ENCODE results near the gene ALPG. TPM values are rescaled to one million over a fixed set of nuclear protein-coding genes. Genes with fewer than 3 reads are reported as not detected.
"Not testable (repeated sequence)": the region's sequence is repeated elsewhere in the genome, so short reads cannot be mapped to it uniquely, and the experiment has no call there.

ALPG gene
- polyA plus RNA-seq = not detected
- long read RNA-seq, donor 1 = 0 reads
- long read RNA-seq, donor 2 = 0 reads
- long read RNA-seq, donor 3 = 0 reads
- long read RNA-seq, donor 4 = 0 reads
- long read RNA-seq, donor 5 = 0 reads
- long read RNA-seq, donor 6 = 0 reads
- long read RNA-seq, donor 7 = 0 reads
- long read RNA-seq, donor 8 = 0 reads
- long read RNA-seq, donor 9 = 0 reads
- long read RNA-seq, donor 10 = 0 reads
- long read RNA-seq, donor 11 = 0 reads

GRCh38 chr2:232406556-232407310, at the start of gene ALPG:
ALPG (plus strand) TSS chr2:232406844; CDS start chr2:232406895, 51 bp downstream.
- Histone ChIP-seq H3K27me3 (ENCODE audit: control insufficient read depth, insufficient read depth, low read length) (peaks cover 19% of the 10 kb centered on the region), H3K27ac (ENCODE audit: low read length) (no peak within 1 kb of the TSS), H3K9me3 (ENCODE audit: control insufficient read depth, low read depth, low read length) (no peaks in the 10 kb centered on the region), H3K4me1 (ENCODE audit: control insufficient read depth, insufficient read depth, low read length) (peaks cover 7% of the 10 kb centered on the region), H3K4me3 (ENCODE audit: low read length) (no peak within 1 kb of the TSS), H3K36me3 (ENCODE audit: control insufficient read depth, insufficient read depth, low read length) (no peaks in the 10 kb centered on the region)
- no CpG with 5 or more reads among the region's 17 CpGs for WGBS (ENCODE audit: insufficient coverage, low lambda C conversion rate)
- no peak for DNase-seq

GRCh38 chr2:232361646-232362045, 45.0 kb upstream of the ALPG start:
- WGBS (ENCODE audit: insufficient coverage, low lambda C conversion rate) = 100% methylated on average over 2 of the region's 5 CpGs
- Histone ChIP-seq H3K27me3 (ENCODE audit: control insufficient read depth, insufficient read depth, low read length) (no peaks in the 10 kb centered on the region), H3K36me3 (ENCODE audit: control insufficient read depth, insufficient read depth, low read length) (no peaks in the 10 kb centered on the region), H3K27ac (ENCODE audit: low read length) (no peak overlapping the region), H3K9me3 (ENCODE audit: control insufficient read depth, low read depth, low read length) (no peaks in the 10 kb centered on the region), H3K4me3 (ENCODE audit: low read length) (no peak overlapping the region), H3K4me1 (ENCODE audit: control insufficient read depth, insufficient read depth, low read length) (peaks cover 4% of the 10 kb centered on the region)
- no peak for DNase-seq

- Histone ChIP-seq H3K9me3 (ENCODE audit: control insufficient read depth, low read depth, low read length) (no peaks in the 10 kb centered on the region), H3K27me3 (ENCODE audit: control insufficient read depth, insufficient read depth, low read length) (no peaks in the 10 kb centered on the region), H3K36me3 (ENCODE audit: control insufficient read depth, insufficient read depth, low read length) (no peaks in the 10 kb centered on the region), H3K4me3 (ENCODE audit: low read length) (no peak overlapping the region), H3K27ac (ENCODE audit: low read length) (no peak overlapping the region), H3K4me1 (ENCODE audit: control insufficient read depth, insufficient read depth, low read length) (peaks cover 4% of the 10 kb centered on the region)
- DNase-seq = no peak
- WGBS (ENCODE audit: insufficient coverage, low lambda C conversion rate) = no CpG with 5 or more reads among the region's 8 CpGs
Measured at GRCh38 chr2:232362174-232362900, 44.3 kb upstream of the ALPG start.

GRCh38 chr2:232363064-232363783, 43.4 kb upstream of the ALPG start:
- H3K4me3 ChIP-seq (ENCODE audit: low read length); H3K4me1 ChIP-seq (ENCODE audit: control insufficient read depth, insufficient read depth, low read length); DNase-seq: not testable (repeated sequence)

GRCh38 chr2:232363784-232364615, 42.6 kb upstream of the ALPG start:
- H3K27ac ChIP-seq (ENCODE audit: low read length) = no peak overlapping the region
- no peak for DNase-seq
- H3K4me1 ChIP-seq (ENCODE audit: control insufficient read depth, insufficient read depth, low read length) = peaks cover 4% of the 10 kb centered on the region
- no peaks in the 10 kb centered on the region for H3K27me3 ChIP-seq (ENCODE audit: control insufficient read depth, insufficient read depth, low read length)
- H3K4me3 ChIP-seq (ENCODE audit: low read length) = no peak overlapping the region
- no CpG with 5 or more reads among the region's 14 CpGs for WGBS (ENCODE audit: insufficient coverage, low lambda C conversion rate)
- no peaks in the 10 kb centered on the region for H3K9me3 ChIP-seq (ENCODE audit: control insufficient read depth, low read depth, low read length)
- no peaks in the 10 kb centered on the region for H3K36me3 ChIP-seq (ENCODE audit: control insufficient read depth, insufficient read depth, low read length)

More at GRCh38 chr2:232363064-232363783, 43.4 kb upstream of the ALPG start:
- not testable (repeated sequence) for H3K9me3 ChIP-seq (ENCODE audit: control insufficient read depth, low read depth, low read length); H3K27me3 ChIP-seq (ENCODE audit: control insufficient read depth, insufficient read depth, low read length); H3K27ac ChIP-seq (ENCODE audit: low read length); H3K36me3 ChIP-seq (ENCODE audit: control insufficient read depth, insufficient read depth, low read length)
- no CpG with 5 or more reads among the region's 12 CpGs for WGBS (ENCODE audit: insufficient coverage, low lambda C conversion rate)

GRCh38 chr2:232364806-232365594, 41.6 kb upstream of the ALPG start:
- H3K27me3 ChIP-seq (ENCODE audit: control insufficient read depth, insufficient read depth, low read length); H3K9me3 ChIP-seq (ENCODE audit: control insufficient read depth, low read depth, low read length); H3K36me3 ChIP-seq (ENCODE audit: control insufficient read depth, insufficient read depth, low read length); H3K4me1 ChIP-seq (ENCODE audit: control insufficient read depth, insufficient read depth, low read length); H3K27ac ChIP-seq (ENCODE audit: low read length); DNase-seq; H3K4me3 ChIP-seq (ENCODE audit: low read length): not testable (repeated sequence)
- no CpG with 5 or more reads among the region's 18 CpGs for WGBS (ENCODE audit: insufficient coverage, low lambda C conversion rate)

- DNase-seq = no peak
- Histone ChIP-seq H3K36me3 (ENCODE audit: control insufficient read depth, insufficient read depth, low read length) (no peaks in the 10 kb centered on the region), H3K27ac (ENCODE audit: low read length) (no peak overlapping the region)
Measured at GRCh38 chr2:232365621-232366321, 40.9 kb upstream of the ALPG start.

GRCh38 chr2:232366461-232366860, 40.2 kb upstream of the ALPG start:
- DNase-seq; H3K36me3 ChIP-seq (ENCODE audit: control insufficient read depth, insufficient read depth, low read length); H3K27ac ChIP-seq (ENCODE audit: low read length); H3K9me3 ChIP-seq (ENCODE audit: control insufficient read depth, low read depth, low read length); H3K4me3 ChIP-seq (ENCODE audit: low read length); H3K4me1 ChIP-seq (ENCODE audit: control insufficient read depth, insufficient read depth, low read length); H3K27me3 ChIP-seq (ENCODE audit: control insufficient read depth, insufficient read depth, low read length): not testable (repeated sequence)
- no CpG with 5 or more reads among the region's 23 CpGs for WGBS (ENCODE audit: insufficient coverage, low lambda C conversion rate)

More at GRCh38 chr2:232365621-232366321, 40.9 kb upstream of the ALPG start:
- Histone ChIP-seq H3K4me3 (ENCODE audit: low read length) (no peak overlapping the region), H3K4me1 (ENCODE audit: control insufficient read depth, insufficient read depth, low read length) (peaks cover 4% of the 10 kb centered on the region), H3K9me3 (ENCODE audit: control insufficient read depth, low read depth, low read length) (no peaks in the 10 kb centered on the region), H3K27me3 (ENCODE audit: control insufficient read depth, insufficient read depth, low read length) (no peaks in the 10 kb centered on the region)
- no CpG with 5 or more reads among the region's 20 CpGs for WGBS (ENCODE audit: insufficient coverage, low lambda C conversion rate)

- WGBS (ENCODE audit: insufficient coverage, low lambda C conversion rate) = no CpG with 5 or more reads among the region's 7 CpGs
Measured at GRCh38 chr2:232367016-232367415, 39.6 kb upstream of the ALPG start.

More at GRCh38 chr2:232367016-232367415, 39.6 kb upstream of the ALPG start:
- H3K4me3 ChIP-seq (ENCODE audit: low read length) = no peak overlapping the region
- H3K9me3 ChIP-seq (ENCODE audit: control insufficient read depth, low read depth, low read length) = no peaks in the 10 kb centered on the region
- H3K27ac ChIP-seq (ENCODE audit: low read length) = no peak overlapping the region
- peaks cover 4% of the 10 kb centered on the region for H3K4me1 ChIP-seq (ENCODE audit: control insufficient read depth, insufficient read depth, low read length)
- no peak for DNase-seq
- no peaks in the 10 kb centered on the region for H3K36me3 ChIP-seq (ENCODE audit: control insufficient read depth, insufficient read depth, low read length)
- H3K27me3 ChIP-seq (ENCODE audit: control insufficient read depth, insufficient read depth, low read length) = no peaks in the 10 kb centered on the region

Data from large intestine (tissue), 12 donors.